H1 (cell line): ENCODE measurements around the gene RFX1. TPM values are rescaled to one million over a fixed set of nuclear protein-coding genes. Genes with fewer than 3 reads are reported as not detected.

ENCODE experiments used
- CHD7 ChIP-seq: fragments of 300-600 bp; sonication (generic); IDR thresholded peaks from 2 replicates; pipeline ENCODE4 v1.7.1; 2012; ENCODE audit warnings: low read length, moderate library complexity, mild to moderate bottlenecking, inconsistent platforms; ENCODE audit not compliant: insufficient replicate concordance
- POLR2A ChIP-seq, 2 experiments: IDR thresholded peaks; 1 replicate in 1 of 2; 2 replicates in 1 of 2; pipeline ENCODE4 v1.6.1; 2011; ENCODE audit warnings: low read depth in 2 of 2, low read length in 2 of 2, mild to moderate bottlenecking in 2 of 2; ENCODE audit errors: control extremely low read depth in 1 of 2
- RFX5 ChIP-seq: IDR thresholded peaks from 2 replicates; pipeline ENCODE4 v1.6.1; 2011; ENCODE audit warnings: low read depth, low read length, improper control_type of control experiment, borderline replicate concordance
- SP2 ChIP-seq: IDR thresholded peaks from 2 replicates; pipeline ENCODE4 v1.6.1; 2012; ENCODE audit warnings: mild to moderate bottlenecking, low read length, inconsistent platforms
- polyA plus RNA-seq, 7 experiments: library from polyadenylated mRNA; depleted of rRNA in 3 of 7; stranded (reverse) in 5 of 7; unstranded in 2 of 7; fragments of >200 nt in 5 of 7; fragments of 200-250 nt in 2 of 7; gene quantifications; 1 replicate in 5 of 7; 2 replicates in 1 of 7; 4 replicates in 1 of 7; pipeline versions ENCODE4 v1.2.1 to v1.2.3, GENCODE V29; 2011 to 2013; ENCODE audit warnings: missing spikeins in 2 of 7, mixed read lengths in 2 of 7
- total RNA-seq: library from RNA; stranded (reverse); fragmentation: NEBNext Ultra II Directional; extraction: Animal tissue kit (Norgen Biotek cat#: 25700); gene quantifications from 2 replicates; pipeline ENCODE4 v1.2.1, GENCODE V29; 2021

The RFX1 gene
- total and polyA plus RNA-seq, 2 of the 8 experiments (the other 6 are each of a cell fraction or from before 2014, with no cell fraction given), result 4.9 to 17.0 TPM

DNA sequence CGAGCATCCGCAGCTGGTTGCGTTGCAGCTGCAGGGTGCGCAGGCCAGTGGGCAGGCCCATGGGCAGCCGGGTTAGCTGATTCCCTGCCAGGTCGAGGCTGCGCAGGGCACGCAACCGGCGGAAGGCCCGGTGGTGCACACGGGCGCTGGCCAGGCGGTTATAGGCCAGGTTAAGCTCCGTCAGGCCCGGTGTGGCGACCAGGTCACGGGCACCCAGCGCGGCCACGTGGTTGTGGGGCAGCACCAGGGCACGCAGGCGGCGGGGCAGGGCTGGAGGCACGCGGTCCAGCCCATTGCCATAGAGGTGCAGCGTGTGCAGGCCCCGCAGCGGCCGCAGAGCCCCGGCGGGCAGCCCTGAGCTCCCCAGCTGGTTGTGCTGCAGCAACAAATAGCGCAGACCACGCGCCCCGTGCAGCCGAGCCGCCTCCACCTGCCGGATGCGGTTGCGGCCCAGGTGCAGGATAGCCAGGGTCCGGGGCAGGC is 73.2 kb downstream of the RFX1 start (continued):
- TF ChIP-seq POLR2A (IDR thresholded peaks at IDR 0.05; ENCODE audit: control extremely low read depth in 1 of 2, low read depth in 2 of 2, low read length in 2 of 2) (no peak), SP2 (no peak), RFX5 (no peak), CHD7 (no peak)
